SK-N-SH (cell line): ENCODE results near the gene DUSP6. TPM values are rescaled to one million over a fixed set of nuclear protein-coding genes. Genes with fewer than 3 reads are reported as not detected.

Source experiments
- CTCF ChIA-PET: fragments of 300-600, 350-600 bp; formaldehyde crosslinking; extraction: SDS; loops from one replicate; lab custom pipeline; 2021; lab: Yijun Ruan, JAX
- POLR2A ChIA-PET: fragments of 350-600 bp; sonication (Branson Sonifier 250); formaldehyde crosslinking; extraction: SDS; loops from one replicate; lab custom pipeline; 2020; ENCODE audit warnings: antibody characterized with exemption, inconsistent platforms; lab: Yijun Ruan, JAX
- DNase-seq: peaks from one replicate; pipeline ENCODE4 v3.0.0; 2012
- H2AFZ ChIP-seq: fragments of 200-600 bp; sonication (generic); 2 replicates; pipeline ENCODE4 v1.8.1; 2016; ENCODE audit warnings: antibody characterized with exemption, mild to moderate bottlenecking, low read depth
- H3F3A ChIP-seq: fragments of 200-600 bp; sonication (generic); replicated peaks from 2 replicates; pipeline ENCODE3; 2016; ENCODE audit warnings: antibody characterized with exemption, mild to moderate bottlenecking; ENCODE audit not compliant: insufficient read depth
- H3K27ac ChIP-seq, 2 experiments: fragments of 200-500 bp in 1 of 2; fragments of 200-600 bp in 1 of 2; sonication (Bioruptor generic) in 1 of 2; sonication (generic), shearing (Covaris generic) in 1 of 2; 2 replicates each; pipeline versions ENCODE4 v1.5.1 to v1.6.1; 2014 to 2016; ENCODE audit warnings: low read depth in 2 of 2, inconsistent platforms in 1 of 2, low read length in 1 of 2, mild to moderate bottlenecking in 1 of 2, mixed read lengths in 1 of 2
- H3K27me3 ChIP-seq: fragments of 200-600 bp; sonication (generic), shearing (Covaris generic); 2 replicates; pipeline ENCODE4 v1.6.1; 2016; ENCODE audit warnings: mixed run types; ENCODE audit not compliant: insufficient read depth
- H3K36me3 ChIP-seq, 2 experiments: fragments of 200-500 bp in 1 of 2; fragments of 200-600 bp in 1 of 2; sonication (Bioruptor generic) in 1 of 2; sonication (generic) in 1 of 2; replicated peaks in 1 of 2; 2 replicates each; pipeline versions ENCODE3 to v1.5.1; 2014 to 2016; ENCODE audit warnings: low read length in 1 of 2, mild to moderate bottlenecking in 1 of 2; ENCODE audit not compliant: insufficient read depth in 2 of 2, control insufficient read depth in 1 of 2
- H3K4me1 ChIP-seq, 2 experiments: fragments of 200-500 bp in 1 of 2; fragments of 200-600 bp in 1 of 2; sonication (Bioruptor generic) in 1 of 2; sonication (generic), shearing (Covaris generic) in 1 of 2; 2 replicates each; pipeline versions ENCODE4 v1.5.1 to v1.6.1; 2014 to 2016; ENCODE audit warnings: low read depth in 1 of 2, low read length in 1 of 2, mixed run types in 1 of 2; ENCODE audit not compliant: insufficient read depth in 2 of 2, control insufficient read depth in 1 of 2
- H3K4me2 ChIP-seq: fragments of 200-600 bp; sonication (generic), shearing (Covaris generic); 2 replicates; pipeline ENCODE4 v1.6.1; 2017; ENCODE audit warnings: mixed run types
- H3K4me3 ChIP-seq, 2 experiments: fragments of 200-500 bp in 1 of 2; fragments of 200-600 bp in 1 of 2; sonication (Bioruptor generic) in 1 of 2; sonication (generic), shearing (Covaris generic) in 1 of 2; 2 replicates each; pipeline versions ENCODE4 v1.5.1 to v1.8.1; 2014 to 2016; ENCODE audit warnings: low read depth in 2 of 2, inconsistent platforms in 1 of 2, low read length in 1 of 2, mild to moderate bottlenecking in 1 of 2, mixed read lengths in 1 of 2, moderate library complexity in 1 of 2
- H3K79me2 ChIP-seq: fragments of 200-600 bp; sonication (generic); 2 replicates; pipeline ENCODE4 v1.8.1; 2017; ENCODE audit warnings: mild to moderate bottlenecking; ENCODE audit not compliant: insufficient read depth
- H3K9ac ChIP-seq: fragments of 200-600 bp; sonication (generic); 2 replicates; pipeline ENCODE4 v1.6.1; 2017; ENCODE audit warnings: mixed run types
- H3K9me2 ChIP-seq: fragments of 200-600 bp; sonication (generic); 2 replicates; pipeline ENCODE4 v1.6.1; 2017; ENCODE audit warnings: mixed run types
- H3K9me3 ChIP-seq: fragments of 200-600 bp; sonication (generic); 2 replicates; pipeline ENCODE4 v1.6.1; 2017; ENCODE audit warnings: mixed run types, mild to moderate bottlenecking, moderate library complexity
- H4K20me1 ChIP-seq: fragments of 200-600 bp; sonication (generic); 2 replicates; pipeline ENCODE4 v1.6.1; 2017; ENCODE audit warnings: mild to moderate bottlenecking, mixed run types; ENCODE audit not compliant: insufficient read depth
- CHD2 ChIP-seq: fragments of 150-350 bp; IDR thresholded peaks from 2 replicates; pipeline ENCODE4 v1.6.1; 2018; ENCODE audit warnings: low read length; ENCODE audit not compliant: partially characterized antibody
- ELF1 ChIP-seq: IDR thresholded peaks from 2 replicates; pipeline ENCODE4 v1.4.0; 2012
- FOXJ3 ChIP-seq: sonication (generic); formaldehyde crosslinking; IDR thresholded peaks from 2 replicates; pipeline ENCODE4 v1.5.1; 2020; ENCODE audit warnings: mild to moderate bottlenecking, missing genetic modification reagents
- FOXM1 ChIP-seq: IDR thresholded peaks from 2 replicates; pipeline ENCODE4 v1.4.0; 2012; ENCODE audit warnings: low read depth, mild to moderate bottlenecking
- GABPA ChIP-seq: IDR thresholded peaks from 2 replicates; pipeline ENCODE4 v1.4.0; 2012; ENCODE audit warnings: low read depth, mild to moderate bottlenecking
- MAX ChIP-seq: IDR thresholded peaks from 2 replicates; pipeline ENCODE4 v1.4.0; 2012; ENCODE audit warnings: low read depth
- MXI1 ChIP-seq: IDR thresholded peaks from 2 replicates; pipeline ENCODE4 v1.6.1; 2012; ENCODE audit warnings: mild to moderate bottlenecking, low read depth, low read length, improper control_type of control experiment
- RAD21 ChIP-seq: IDR thresholded peaks from 2 replicates; pipeline ENCODE4 v1.6.1; 2012; ENCODE audit warnings: mild to moderate bottlenecking, low read length
- RCOR1 ChIP-seq: fragments of 150-350 bp; IDR thresholded peaks from 2 replicates; pipeline ENCODE4 v1.6.1; 2017; ENCODE audit warnings: antibody characterized with exemption, low read length
- SMC3 ChIP-seq: IDR thresholded peaks from 2 replicates; pipeline ENCODE4 v1.6.1; 2012; ENCODE audit warnings: low read depth, low read length, improper control_type of control experiment
- TAF1 ChIP-seq: IDR thresholded peaks from 2 replicates; pipeline ENCODE4 v1.6.1; 2012; ENCODE audit warnings: low read depth, mild to moderate bottlenecking, low read length, moderate library complexity, borderline replicate concordance
- YY1 ChIP-seq: IDR thresholded peaks from 2 replicates; pipeline ENCODE4 v1.4.0; 2012; ENCODE audit warnings: low read depth, mild to moderate bottlenecking
- WGBS: methylation state at CpG from one replicate; pipeline ENCODE4 v1.1.6; 2017; ENCODE audit warnings: low lambda C conversion rate; 5-methylcytosine and 5-hydroxymethylcytosine counted together
- polyA plus RNA-seq, 3 experiments: library from polyadenylated mRNA; depleted of rRNA; stranded (reverse); fragments of >200 nt; gene quantifications; 2 replicates each; pipeline ENCODE4 v1.2.3, GENCODE V29; 2012
- TF ChIP-seq, protein P1 (sequence below): IDR thresholded peaks from 2 replicates; pipeline ENCODE4; 2012
- TF ChIP-seq, protein P2 (sequence below): fragments of 150-350 bp; IDR thresholded peaks from 2 replicates; pipeline ENCODE4 v1.6.1; 2017; ENCODE audit warnings: antibody characterized with exemption, low read length, low read depth, borderline replicate concordance
- TF ChIP-seq, protein P3 (sequence below): IDR thresholded peaks from 2 replicates; pipeline ENCODE4 v1.4.0; 2012; ENCODE audit warnings: low read depth, borderline replicate concordance

Gene DUSP6
- polyA plus RNA-seq, 1 of the 3 experiments (the other 2 are of a cell fraction), result 71.4 TPM

GRCh38 chr12:89335452-89336244, 16.7 kb downstream of the DUSP6 start (continued):
- TF ChIP-seq CHD2, result no peak
- no peak for TF ChIP-seq GABPA
- TF ChIP-seq MAX, result no peak
- no peak for TF ChIP-seq YY1
- TF ChIP-seq, protein P1, sequence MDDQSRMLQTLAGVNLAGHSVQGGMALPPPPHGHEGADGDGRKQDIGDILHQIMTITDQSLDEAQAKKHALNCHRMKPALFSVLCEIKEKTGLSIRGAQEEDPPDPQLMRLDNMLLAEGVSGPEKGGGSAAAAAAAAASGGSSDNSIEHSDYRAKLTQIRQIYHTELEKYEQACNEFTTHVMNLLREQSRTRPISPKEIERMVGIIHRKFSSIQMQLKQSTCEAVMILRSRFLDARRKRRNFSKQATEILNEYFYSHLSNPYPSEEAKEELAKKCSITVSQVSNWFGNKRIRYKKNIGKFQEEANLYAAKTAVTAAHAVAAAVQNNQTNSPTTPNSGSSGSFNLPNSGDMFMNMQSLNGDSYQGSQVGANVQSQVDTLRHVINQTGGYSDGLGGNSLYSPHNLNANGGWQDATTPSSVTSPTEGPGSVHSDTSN, result no peak
- TF ChIP-seq, protein P2, sequence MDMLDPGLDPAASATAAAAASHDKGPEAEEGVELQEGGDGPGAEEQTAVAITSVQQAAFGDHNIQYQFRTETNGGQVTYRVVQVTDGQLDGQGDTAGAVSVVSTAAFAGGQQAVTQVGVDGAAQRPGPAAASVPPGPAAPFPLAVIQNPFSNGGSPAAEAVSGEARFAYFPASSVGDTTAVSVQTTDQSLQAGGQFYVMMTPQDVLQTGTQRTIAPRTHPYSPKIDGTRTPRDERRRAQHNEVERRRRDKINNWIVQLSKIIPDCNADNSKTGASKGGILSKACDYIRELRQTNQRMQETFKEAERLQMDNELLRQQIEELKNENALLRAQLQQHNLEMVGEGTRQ, result no peak
- no peak for TF ChIP-seq SMC3
- no peak for TF ChIP-seq ELF1

DNA sequence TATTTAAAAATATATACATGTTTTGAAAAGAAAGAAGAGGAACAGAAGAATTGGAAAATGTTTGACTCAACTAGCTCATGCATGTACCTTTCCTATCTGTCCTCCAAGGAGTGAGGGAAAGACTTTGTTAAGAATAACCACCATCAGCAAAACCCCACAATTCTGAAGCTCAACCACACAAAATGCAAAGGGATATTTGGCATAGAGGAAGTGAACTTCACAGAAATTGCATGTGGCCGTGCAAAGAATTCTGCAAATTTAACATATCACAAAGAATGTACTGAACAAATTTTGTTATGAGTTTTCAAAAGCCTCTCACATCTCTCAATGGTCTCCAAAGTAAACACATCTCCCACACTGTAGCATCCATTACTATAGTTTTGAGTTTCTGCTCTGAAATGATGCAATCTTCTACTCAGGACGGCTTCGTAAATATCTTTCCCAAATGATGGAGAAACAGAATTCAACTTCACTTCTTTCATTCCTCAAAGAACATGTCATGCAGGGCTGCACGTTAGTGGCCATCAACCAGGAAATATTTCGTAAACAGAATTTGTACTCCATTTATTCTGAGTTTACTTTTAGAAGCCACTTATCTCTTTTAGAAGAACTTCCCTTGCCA, 17.6 kb downstream of the DUSP6 start:
- Histone ChIP-seq H3K27me3 (no peaks in the 10 kb centered on the region), H3K27ac (no peak overlapping the region), H3K36me3 (no peaks in the 10 kb centered on the region), H3K4me2 (no peak overlapping the region), H3F3A (no peaks in the 10 kb centered on the region), H3K79me2 (no peaks in the 10 kb centered on the region), H4K20me1 (no peaks in the 10 kb centered on the region), H3K9me2 (no peaks in the 10 kb centered on the region), H3K9ac (no peak overlapping the region), H3K9me3 (peaks cover 4% of the 10 kb centered on the region; the same call in 1 of the 2 replicates), H3K4me3 (no peak overlapping the region), H2AFZ (no peak overlapping the region)
- WGBS, result 90% methylated on average over 5 of the region's 5 CpGs
- ChIA-PET CTCF (interaction anchor here (0.8 to 1.0 kb wide), 2 partner anchors 16 to 32 kb away, joined by 3 read pairs; no protein-coding TSS in a partner anchor), POLR2A (no interaction called here)
- DNase-seq, result no peak
- TF ChIP-seq RAD21 (no peak), MXI1 (no peak), GABPA (no peak), FOXM1 (no peak), FOXJ3 (no peak), RCOR1 (no peak), TAF1 (no peak)
- TF ChIP-seq, protein P3, sequence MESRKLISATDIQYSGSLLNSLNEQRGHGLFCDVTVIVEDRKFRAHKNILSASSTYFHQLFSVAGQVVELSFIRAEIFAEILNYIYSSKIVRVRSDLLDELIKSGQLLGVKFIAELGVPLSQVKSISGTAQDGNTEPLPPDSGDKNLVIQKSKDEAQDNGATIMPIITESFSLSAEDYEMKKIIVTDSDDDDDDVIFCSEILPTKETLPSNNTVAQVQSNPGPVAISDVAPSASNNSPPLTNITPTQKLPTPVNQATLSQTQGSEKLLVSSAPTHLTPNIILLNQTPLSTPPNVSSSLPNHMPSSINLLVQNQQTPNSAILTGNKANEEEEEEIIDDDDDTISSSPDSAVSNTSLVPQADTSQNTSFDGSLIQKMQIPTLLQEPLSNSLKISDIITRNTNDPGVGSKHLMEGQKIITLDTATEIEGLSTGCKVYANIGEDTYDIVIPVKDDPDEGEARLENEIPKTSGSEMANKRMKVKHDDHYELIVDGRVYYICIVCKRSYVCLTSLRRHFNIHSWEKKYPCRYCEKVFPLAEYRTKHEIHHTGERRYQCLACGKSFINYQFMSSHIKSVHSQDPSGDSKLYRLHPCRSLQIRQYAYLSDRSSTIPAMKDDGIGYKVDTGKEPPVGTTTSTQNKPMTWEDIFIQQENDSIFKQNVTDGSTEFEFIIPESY, result no peak
- TF ChIP-seq, all 33 proteins: peak for 0
- no peaks in the 10 kb centered on the region; a peak in 1 of 4 replicates for H3K4me1 ChIP-seq
